CD14-positive monocyte (primary cell): ENCODE measurements around the gene SPATS2L. TPM values are rescaled to one million over a fixed set of nuclear protein-coding genes. Genes with fewer than 3 reads are reported as not detected.

ENCODE experiments used
- DNase-seq, 3 donors: peaks; one replicate each; pipeline ENCODE4 v3.0.0-alpha.2; 2011 to 2022
- H2AFZ ChIP-seq: 2 replicates; pipeline ENCODE4 v1.6.0; 2012; ENCODE audit warnings: mild to moderate bottlenecking, low read depth, low read length, inconsistent platforms; ENCODE audit not compliant: insufficient read depth, poor library complexity, severe bottlenecking
- H3K27ac ChIP-seq, 2 donors: 1 replicate in 1 of 2; 2 replicates in 1 of 2; pipeline ENCODE4 v1.5.1; 2012 to 2013; ENCODE audit warnings: low read length in 2 of 2, control low read depth in 1 of 2, inconsistent platforms in 1 of 2, low read depth in 1 of 2, mild to moderate bottlenecking in 1 of 2
- H3K27me3 ChIP-seq, 2 donors: one replicate each; pipeline versions ENCODE4 v1.6.0 to v1.6.1; 2011 to 2013; ENCODE audit warnings: low read length in 2 of 2; ENCODE audit not compliant: control insufficient read depth in 2 of 2, insufficient read depth in 2 of 2
- H3K36me3 ChIP-seq, 2 donors: replicated peaks in 1 of 2; 1 replicate in 1 of 2; 2 replicates in 1 of 2; pipeline versions ENCODE4 v1.5.1 to v1.6.1; 2012 to 2013; ENCODE audit warnings: low read length in 2 of 2, control low read depth in 1 of 2, inconsistent platforms in 1 of 2, mild to moderate bottlenecking in 1 of 2; ENCODE audit not compliant: insufficient read depth in 2 of 2, control insufficient read depth in 1 of 2
- H3K4me1 ChIP-seq, 2 donors: 1 replicate in 1 of 2; 2 replicates in 1 of 2; pipeline versions ENCODE4 v1.5.1 to v1.6.1; 2012 to 2013; ENCODE audit warnings: low read length in 2 of 2, control low read depth in 1 of 2, inconsistent platforms in 1 of 2, mild to moderate bottlenecking in 1 of 2, moderate library complexity in 1 of 2; ENCODE audit not compliant: insufficient read depth in 2 of 2, control insufficient read depth in 1 of 2
- H3K4me2 ChIP-seq: replicated peaks from 2 replicates; pipeline ENCODE3; 2012; ENCODE audit warnings: low read length, moderate library complexity, mild to moderate bottlenecking; ENCODE audit not compliant: poor library complexity, severe bottlenecking; ENCODE audit errors: extremely low read depth
- H3K4me3 ChIP-seq, 3 experiments: fragments of 200-600 bp in 1 of 3; sonication (generic) in 1 of 3; replicated peaks in 1 of 3; 1 replicate in 2 of 3; 2 replicates in 1 of 3; pipeline ENCODE4 v1.5.1; 2011 to 2013; ENCODE audit warnings: low read length in 3 of 3, mild to moderate bottlenecking in 3 of 3, control low read depth in 2 of 3, low read depth in 2 of 3, inconsistent platforms in 1 of 3, moderate library complexity in 1 of 3
- H3K79me2 ChIP-seq: 2 replicates; pipeline ENCODE4 v1.6.0; 2012; ENCODE audit warnings: mild to moderate bottlenecking, control low read depth, inconsistent platforms, low read length, moderate library complexity; ENCODE audit not compliant: insufficient read depth
- H3K9ac ChIP-seq: 2 replicates; pipeline ENCODE4 v1.6.0; 2017; ENCODE audit warnings: low read length, mild to moderate bottlenecking; ENCODE audit not compliant: insufficient read depth, poor library complexity, severe bottlenecking
- H3K9me3 ChIP-seq, 2 donors: replicated peaks in 1 of 2; 1 replicate in 1 of 2; 2 replicates in 1 of 2; pipeline versions ENCODE4 v1.5.1 to v1.6.1; 2012 to 2013; ENCODE audit warnings: low read length in 2 of 2, control low read depth in 1 of 2; ENCODE audit not compliant: control insufficient read depth in 1 of 2, insufficient read depth in 1 of 2
- H4K20me1 ChIP-seq: 2 replicates; pipeline ENCODE4 v1.6.0; 2012; ENCODE audit warnings: mild to moderate bottlenecking, low read length, control low read depth, moderate library complexity; ENCODE audit not compliant: insufficient read depth
- H3K27ac Mint-ChIP-seq, 7 donors: one replicate each; pipeline ENCODE4 v1.8.0; 2020; ENCODE audit warnings: mild to moderate bottlenecking in 7 of 7, mixed read lengths in 7 of 7, moderate library complexity in 6 of 7, inconsistent platforms in 2 of 7
- H3K27me3 Mint-ChIP-seq, 3 donors: one replicate each; pipeline ENCODE4 v1.8.0; 2021 to 2022; ENCODE audit warnings: low read depth in 3 of 3, mild to moderate bottlenecking in 3 of 3, mixed read lengths in 3 of 3, moderate library complexity in 3 of 3, inconsistent platforms in 1 of 3
- H3K36me3 Mint-ChIP-seq, 2 donors: one replicate each; pipeline ENCODE4 v1.8.0; 2020; ENCODE audit warnings: mixed read lengths in 2 of 2, inconsistent platforms in 1 of 2, mild to moderate bottlenecking in 1 of 2
- H3K4me1 Mint-ChIP-seq: one replicate; pipeline ENCODE4 v1.8.0; 2020; ENCODE audit warnings: mild to moderate bottlenecking, mixed read lengths
- H3K4me3 Mint-ChIP-seq, 2 donors: one replicate each; pipeline ENCODE4 v1.8.0; 2020; ENCODE audit warnings: mild to moderate bottlenecking in 2 of 2, mixed read lengths in 2 of 2, moderate library complexity in 1 of 2
- H3K9me3 Mint-ChIP-seq, 7 donors: one replicate each; pipeline ENCODE4 v1.8.0; 2020 to 2022; ENCODE audit warnings: mixed read lengths in 7 of 7, mild to moderate bottlenecking in 6 of 7, moderate library complexity in 6 of 7, inconsistent platforms in 2 of 7
- CTCF ChIP-seq: fragments of 200-600 bp; IDR thresholded peaks from one replicate; pipeline ENCODE4 v1.8.0; 2022; ENCODE audit warnings: antibody characterized with exemption, mild to moderate bottlenecking
- WGBS: methylation state at CpG from one replicate; pipeline ENCODE4 v1.1.5; 2013; ENCODE audit warnings: missing lambda C conversion rate; ENCODE audit not compliant: insufficient coverage; 5-methylcytosine and 5-hydroxymethylcytosine counted together
- intact Hi-C, 2 donors: fragments of 100-400 bp; cut with micrococcal nuclease; formaldehyde crosslinking; loops; one replicate each; pipeline versions ENCODE4 v1.15.0 to v1.15.1; 2023
- polyA plus RNA-seq, 3 donors: library from polyadenylated mRNA; depleted of rRNA in 1 of 3; unstranded in 2 of 3; stranded (reverse) in 1 of 3; fragments of 300-500 nt in 2 of 3; fragments of >200 nt in 1 of 3; fragmentation: Illumina TruSeq in 2 of 3; gene quantifications; 1 replicate in 2 of 3; 2 replicates in 1 of 3; pipeline ENCODE4 v1.2.3, GENCODE V29; 2012 to 2021

SPATS2L gene
- polyA plus RNA-seq, 3 donors, result 2.7 to 5.2 (median 3.2) TPM

DNA sequence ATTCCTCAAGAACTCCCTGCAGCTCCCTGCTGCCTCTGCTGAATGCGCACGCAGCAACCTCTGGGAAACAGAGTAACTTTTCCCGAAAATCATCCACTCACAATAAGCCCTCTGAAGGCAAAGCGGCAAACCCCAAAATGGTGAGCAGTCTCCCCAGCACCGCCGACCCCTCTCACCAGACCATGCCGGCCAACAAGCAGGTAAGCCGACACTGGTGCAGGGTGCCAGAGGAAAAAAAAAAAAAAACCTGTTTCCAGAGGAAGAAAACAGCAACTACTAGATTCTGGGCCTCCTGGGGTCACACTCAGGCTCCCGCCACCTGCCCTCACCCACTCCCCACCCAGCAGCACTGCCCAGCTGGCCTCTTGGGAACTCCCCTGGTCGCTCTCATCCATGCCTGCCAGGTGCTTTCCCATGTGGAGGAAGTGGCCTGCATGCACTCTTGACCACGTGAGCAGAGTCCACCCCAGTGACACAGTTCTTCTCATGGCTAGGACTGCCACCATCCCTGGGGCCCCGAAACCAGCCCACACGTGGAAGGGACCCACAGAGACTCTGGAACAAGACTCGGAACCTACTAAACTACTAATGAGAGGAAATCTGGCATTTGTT is 166.5 kb downstream of the SPATS2L start:
- no peak overlapping the region for H3K4me3 ChIP-seq
- peaks cover 3% of the 10 kb centered on the region for H3K4me1 Mint-ChIP-seq
- H3K36me3 ChIP-seq, result peaks cover 0 to 36% of the 10 kb centered on the region in 2 donors
- peaks cover 26 to 34% of the 10 kb centered on the region in 2 donors for H3K36me3 Mint-ChIP-seq
- no peak overlapping the region for H3K27ac Mint-ChIP-seq
- no peaks in the 10 kb centered on the region for H3K4me1 ChIP-seq
- no peak overlapping the region for H3K4me2 ChIP-seq
- no peaks in the 10 kb centered on the region for H3K79me2 ChIP-seq
- no peak overlapping the region for H3K9ac ChIP-seq
- no peak overlapping the region for H3K27ac ChIP-seq
- no peaks in the 10 kb centered on the region for H3K27me3 Mint-ChIP-seq
- no peak overlapping the region for H3K4me3 Mint-ChIP-seq
- no peaks in the 10 kb centered on the region for H3K27me3 ChIP-seq
- no peaks in the 10 kb centered on the region for H3K9me3 ChIP-seq
- no peaks in the 10 kb centered on the region for H4K20me1 ChIP-seq
- intact Hi-C loops, result loop anchor here in 1 of 2 donors (5.0 kb wide), 1 partner anchor 491 kb away; no protein-coding TSS in a partner anchor
- no peaks in the 10 kb centered on the region for H3K9me3 Mint-ChIP-seq
- H2AFZ ChIP-seq, result no peak overlapping the region
- no peak for TF ChIP-seq CTCF
- WGBS, result 97% methylated on average over 11 of the region's 14 CpGs
- DNase-seq, result no peak

DNA sequence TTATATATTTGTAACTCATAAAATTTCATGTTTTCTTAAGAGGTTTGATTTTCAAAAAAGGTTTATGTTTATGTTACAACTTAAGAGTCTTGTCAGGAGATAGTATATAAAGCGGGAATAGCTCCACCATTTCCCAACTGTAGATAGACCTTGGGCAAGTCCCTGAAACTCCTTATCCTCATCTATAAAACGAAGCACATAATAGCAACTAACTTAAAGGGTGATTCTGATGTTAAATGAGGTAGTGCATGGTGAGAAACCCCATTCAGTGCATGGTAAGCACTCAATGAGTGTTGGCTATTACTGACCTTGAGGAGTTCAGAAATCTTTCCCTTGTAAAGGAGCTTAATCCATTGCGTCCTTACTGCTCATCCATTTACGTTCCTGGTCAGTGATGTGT is 169.3 kb downstream of the SPATS2L start:
- TF ChIP-seq CTCF, result no peak
- no peaks in the 10 kb centered on the region for H3K9me3 ChIP-seq
- H3K4me3 ChIP-seq, result no peak overlapping the region
- no peak overlapping the region for H3K9ac ChIP-seq
- no peak overlapping the region for H3K27ac ChIP-seq
- no peaks in the 10 kb centered on the region for H3K27me3 ChIP-seq
- no peaks in the 10 kb centered on the region for H4K20me1 ChIP-seq
- DNase-seq, result no peak
- no peak overlapping the region for H3K4me2 ChIP-seq
- Mint-ChIP-seq H3K4me3 (no peak overlapping the region), H3K9me3 (no peaks in the 10 kb centered on the region), H3K36me3 (peaks cover 15 to 20% of the 10 kb centered on the region in 2 donors), H3K27ac (no peak overlapping the region), H3K27me3 (peaks cover 0 to 5% (median 0%) of the 10 kb centered on the region in 3 donors), H3K4me1 (peaks cover 3% of the 10 kb centered on the region)
- H2AFZ ChIP-seq, result no peak overlapping the region
- no CpG with 5 or more reads among the region's 4 CpGs for WGBS
- intact Hi-C loops, result no loop called here
- no peaks in the 10 kb centered on the region for H3K4me1 ChIP-seq
- peaks cover 0 to 13% of the 10 kb centered on the region in 2 donors for H3K36me3 ChIP-seq
- H3K79me2 ChIP-seq, result no peaks in the 10 kb centered on the region
